Upper lobe of right lung (tissue), 1 donor: ENCODE results near the gene PIP5K1C. TPM values are rescaled to one million over a fixed set of nuclear protein-coding genes. Genes with fewer than 3 reads are reported as not detected.

Experiments
- ATAC-seq: fragments of 200-7000 bp; cut with Tn5 transposase; one replicate; pipeline ENCODE4 v1.9.1; 2020; ENCODE audit warnings: mild to moderate bottlenecking, moderate library complexity
- DNase-seq: peaks from one replicate; pipeline ENCODE4 v3.0.0-alpha.2; 2020
- H3K27ac ChIP-seq: fragments of 200-600 bp; one replicate; pipeline ENCODE4 v1.8.0; 2022
- H3K27me3 ChIP-seq: fragments of 200-600 bp; one replicate; pipeline ENCODE4 v1.8.0; 2022; ENCODE audit warnings: mild to moderate bottlenecking
- H3K36me3 ChIP-seq: fragments of 200-600 bp; one replicate; pipeline ENCODE4 v1.8.0; 2022
- H3K4me1 ChIP-seq: fragments of 200-600 bp; one replicate; pipeline ENCODE4 v1.8.0; 2022
- H3K4me3 ChIP-seq: fragments of 200-600 bp; one replicate; pipeline ENCODE4 v1.8.0; 2022; ENCODE audit warnings: mild to moderate bottlenecking
- H3K9me3 ChIP-seq: fragments of 200-600 bp; one replicate; pipeline ENCODE4 v1.8.0; 2022
- CTCF ChIP-seq: fragments of 200-600 bp; IDR thresholded peaks from one replicate; pipeline ENCODE4 v1.8.0; 2022; ENCODE audit warnings: antibody characterized with exemption
- intact Hi-C: fragments of 100-400 bp; cut with DNase I; formaldehyde crosslinking; loops from one replicate; pipeline ENCODE4 v1.11.0; 2022
- total RNA-seq: library from RNA; stranded (reverse); fragmentation: NEBNext Ultra II Directional; extraction: Animal tissue kit (Norgen Biotek cat#: 25700); gene quantifications from one replicate; pipeline ENCODE4 v1.2.1, GENCODE V29; 2021
- donor health status: DM: no; HTN: yes; CAD: no; lungs with severe emphysema.

The PIP5K1C gene
- total RNA-seq, 1 donor from 2014 or later, result 42.1 TPM

DNA sequence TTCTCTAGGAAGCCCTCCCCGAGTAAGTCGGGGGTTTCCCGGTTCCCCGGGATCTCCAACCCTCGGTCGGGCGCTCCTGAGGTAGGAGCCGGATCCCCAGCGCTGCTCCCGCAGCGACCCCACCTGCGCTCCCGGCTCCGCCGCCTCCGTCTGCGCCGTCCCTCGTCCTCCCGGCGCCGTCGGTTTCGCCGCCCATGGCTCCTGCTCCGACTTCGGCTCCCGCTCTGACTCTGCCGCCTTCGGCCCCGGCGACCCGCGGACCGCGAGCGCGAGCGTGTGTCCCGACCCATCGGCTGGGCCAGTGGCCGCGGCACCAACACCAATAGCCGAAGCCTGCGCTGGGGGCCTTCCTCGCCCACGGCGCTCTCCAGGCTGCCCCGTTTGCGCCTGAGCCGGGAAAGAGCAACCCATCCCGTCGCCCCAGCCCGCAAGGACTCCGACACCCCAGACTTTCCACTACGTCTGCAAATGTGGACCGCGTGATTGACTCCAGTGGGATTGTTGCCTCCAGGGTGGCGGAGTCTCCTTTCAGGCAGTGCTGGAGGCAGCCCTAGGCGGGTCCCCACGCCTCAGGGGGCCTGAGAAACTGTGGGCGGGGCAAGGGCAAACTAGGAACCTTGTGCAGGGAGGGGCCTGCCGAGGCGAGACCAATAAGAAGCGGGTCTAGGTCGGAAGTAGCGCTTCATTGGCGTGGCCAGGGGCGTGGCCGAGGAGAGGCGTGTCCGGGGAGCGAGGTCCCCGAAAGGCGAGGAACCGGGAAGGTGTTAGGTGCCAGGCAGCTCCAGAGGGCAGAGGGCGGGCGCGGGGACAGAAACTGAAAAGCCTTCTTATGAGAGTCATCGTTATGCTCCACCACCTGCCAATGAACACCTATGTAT is 73.6 kb downstream of the PIP5K1C start, which contains the start of gene CACTIN:
CACTIN (minus strand) TSS at position 318 of the 878 bp plus-strand sequence; CDS start at position 290, 28 bp downstream.
- ATAC-seq (peak; percentile 98), DNase-seq (peak; percentile 100)
- H3K27ac ChIP-seq, result peak within 1 kb of the TSS; percentile 93
- no peaks in the 10 kb centered on the region for H3K9me3 ChIP-seq
- H3K4me3 ChIP-seq, result peak within 1 kb of the TSS; percentile 77
- H3K36me3 ChIP-seq, result peaks cover 17% of the 10 kb centered on the region
- TF ChIP-seq CTCF, result no peak
- no peaks in the 10 kb centered on the region for H3K27me3 ChIP-seq
- intact Hi-C loops, result no loop called here
- H3K4me1 ChIP-seq, result peaks cover 15% of the 10 kb centered on the region

DNA sequence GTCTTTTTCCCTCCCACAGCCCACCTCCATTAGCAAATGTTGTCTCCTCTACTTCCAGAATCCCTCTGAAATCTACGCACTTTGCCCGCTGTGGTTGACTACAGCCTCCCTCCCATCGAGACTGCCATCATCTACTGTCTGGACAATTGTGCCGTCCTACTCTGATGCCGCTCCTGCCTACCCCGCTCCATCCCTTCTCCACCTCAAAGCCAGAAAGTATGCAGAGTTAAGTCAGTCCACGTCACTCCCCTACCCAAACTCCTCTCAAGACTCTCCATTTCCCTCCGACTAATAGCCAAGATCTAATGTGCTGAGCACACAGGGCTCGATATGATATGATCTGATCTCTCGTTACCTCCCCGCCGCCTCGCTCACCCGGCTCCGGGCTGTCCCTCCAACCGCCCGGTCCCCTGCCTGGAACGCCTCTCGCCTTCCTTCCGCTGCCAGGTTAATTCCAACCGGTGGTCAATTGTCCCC is 74.2 kb downstream of the PIP5K1C start:
- peak overlapping the region; percentile 93 for H3K27ac ChIP-seq
- DNase-seq (no peak), ATAC-seq (no peak)
- TF ChIP-seq CTCF, result no peak
- peaks cover 17% of the 10 kb centered on the region for H3K36me3 ChIP-seq
- peak overlapping the region; percentile 77 for H3K4me3 ChIP-seq
- H3K4me1 ChIP-seq, result peaks cover 15% of the 10 kb centered on the region
- H3K9me3 ChIP-seq, result no peaks in the 10 kb centered on the region
- H3K27me3 ChIP-seq, result no peaks in the 10 kb centered on the region
- intact Hi-C loops, result no loop called here

GRCh38 chr19:3623716-3624115 is 76.6 kb downstream of the PIP5K1C start:
- no peak overlapping the region for H3K4me3 ChIP-seq
- peaks cover 27% of the 10 kb centered on the region for H3K36me3 ChIP-seq
- intact Hi-C loops, result loop anchor here (5.0 kb wide), 1 partner anchor 36 kb away; the partner anchor contains the start of gene GIPC3
- H3K27ac ChIP-seq, result no peak overlapping the region
- peaks cover 15% of the 10 kb centered on the region for H3K4me1 ChIP-seq
- no peak for ATAC-seq
- no peak for DNase-seq
- TF ChIP-seq CTCF, result no peak
- H3K9me3 ChIP-seq, result no peaks in the 10 kb centered on the region
- no peaks in the 10 kb centered on the region for H3K27me3 ChIP-seq

DNA sequence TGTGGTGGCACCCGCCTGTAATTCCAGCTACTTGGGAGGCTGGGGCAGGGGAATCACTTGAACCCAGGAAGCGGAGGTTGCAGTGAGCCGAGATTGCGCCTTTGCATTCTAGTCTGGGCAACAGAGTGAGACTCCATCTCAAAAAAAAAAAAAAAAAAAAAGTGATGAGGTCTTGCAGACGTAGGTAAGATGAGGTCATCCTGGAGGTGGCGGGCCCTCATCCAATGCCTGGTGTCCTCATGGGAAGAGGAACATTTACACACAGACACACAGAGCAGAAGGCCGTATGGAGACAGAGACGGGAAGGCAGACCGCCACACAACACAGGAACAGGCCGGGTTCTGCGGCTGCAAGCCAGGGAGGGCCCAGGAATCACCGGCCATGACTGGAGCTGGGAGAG is 78.0 kb downstream of the PIP5K1C start:
- H3K27me3 ChIP-seq, result no peaks in the 10 kb centered on the region
- intact Hi-C loops, result loop anchor here (5.0 kb wide), 1 partner anchor 35 kb away; the partner anchor contains the start of gene GIPC3
- H3K4me3 ChIP-seq, result no peak overlapping the region
- ATAC-seq, result no peak
- H3K27ac ChIP-seq, result no peak overlapping the region
- peaks cover 15% of the 10 kb centered on the region for H3K4me1 ChIP-seq
- no peaks in the 10 kb centered on the region for H3K9me3 ChIP-seq
- TF ChIP-seq CTCF, result no peak
- peaks cover 27% of the 10 kb centered on the region for H3K36me3 ChIP-seq
- no peak for DNase-seq

- peaks cover 27% of the 10 kb centered on the region for H3K36me3 ChIP-seq
- intact Hi-C loops, result loop anchor here (5.0 kb wide), 1 partner anchor 34 kb away; the partner anchor contains the start of gene GIPC3
These were observed 78.6 kb downstream of the PIP5K1C start for GRCh38 chr19:3621689-3622088.

More at GRCh38 chr19:3621689-3622088, 78.6 kb downstream of the PIP5K1C start:
- Histone ChIP-seq H3K27me3 (no peaks in the 10 kb centered on the region), H3K4me3 (no peak overlapping the region), H3K4me1 (peaks cover 15% of the 10 kb centered on the region), H3K9me3 (no peaks in the 10 kb centered on the region), H3K27ac (no peak overlapping the region)
- ATAC-seq (no peak), DNase-seq (no peak)
- no peak for TF ChIP-seq CTCF
